ENCODE measurements around the gene LCLAT1.
"Not testable (repeated sequence)": the region's sequence is repeated elsewhere in the genome, so short reads cannot be mapped to it uniquely, and the experiment has no call there.

Gene LCLAT1

GRCh38 chr2:30612371-30612770, 165.3 kb downstream of the LCLAT1 start:
- DNase-seq = peak in 1 of 2 donors; percentile 8

GRCh38 chr2:30613001-30613400, 166.0 kb downstream of the LCLAT1 start:
- no peak for DNase-seq

- DNase-seq = not testable (repeated sequence)
Measured at GRCh38 chr2:30614227-30614626, 167.2 kb downstream of the LCLAT1 start.

GRCh38 chr2:30615926-30616325, 168.9 kb downstream of the LCLAT1 start:
- DNase-seq = no peak

- DNase-seq = no peak
Measured at GRCh38 chr2:30620102-30620501, 173.1 kb downstream of the LCLAT1 start.

GRCh38 chr2:30621836-30622235, 174.8 kb downstream of the LCLAT1 start:
- no peak for DNase-seq

- DNase-seq = no peak
Measured at GRCh38 chr2:30622452-30622851, 175.4 kb downstream of the LCLAT1 start.

- DNase-seq = no peak
Measured at GRCh38 chr2:30625276-30625675, 178.2 kb downstream of the LCLAT1 start.

- DNase-seq = no peak
Measured at GRCh38 chr2:30625701-30626100, 178.7 kb downstream of the LCLAT1 start.

GRCh38 chr2:30626397-30626796, 179.4 kb downstream of the LCLAT1 start:
- DNase-seq = no peak

GRCh38 chr2:30627151-30627550, 180.1 kb downstream of the LCLAT1 start:
- DNase-seq = no peak

- DNase-seq = no peak
Measured at GRCh38 chr2:30628341-30628740, 181.3 kb downstream of the LCLAT1 start.

GRCh38 chr2:30629866-30630265, 182.8 kb downstream of the LCLAT1 start:
- no peak for DNase-seq

- DNase-seq = no peak
Measured at GRCh38 chr2:30631051-30631671, 184.1 kb downstream of the LCLAT1 start.

GRCh38 chr2:30633039-30633438, 186.0 kb downstream of the LCLAT1 start:
- no peak for DNase-seq

- no peak for DNase-seq
Measured at GRCh38 chr2:30636311-30636710, 189.3 kb downstream of the LCLAT1 start.

GRCh38 chr2:30639836-30640235, 192.8 kb downstream of the LCLAT1 start:
- no peak for DNase-seq

GRCh38 chr2:30641765-30642345, 194.8 kb downstream of the LCLAT1 start:
- DNase-seq = no peak

GRCh38 chr2:30643013-30643412, 196.0 kb downstream of the LCLAT1 start:
- DNase-seq = not testable (repeated sequence)

- no peak for DNase-seq
Measured at GRCh38 chr2:30643674-30644073, 196.6 kb downstream of the LCLAT1 start.

- no peak for DNase-seq
Measured at GRCh38 chr2:30645081-30645744, 198.2 kb downstream of the LCLAT1 start.

- DNase-seq = no peak
Measured at GRCh38 chr2:30645745-30646119, 198.7 kb downstream of the LCLAT1 start.

GRCh38 chr2:30647752-30648457, 200.9 kb downstream of the LCLAT1 start:
- no peak for DNase-seq

GRCh38 chr2:30649278-30649677, 202.2 kb downstream of the LCLAT1 start:
- no peak for DNase-seq

All from bone marrow (tissue), 2 donors.